H1 (cell line): Measurements from ENCODE around the gene LRCH1. TPM values are rescaled to one million over a fixed set of nuclear protein-coding genes. Genes with fewer than 3 reads are reported as not detected.
A peak's percentile ranks its signal among the peaks of the same experiment; 100 is the strongest.

Experiments used
- CTCF ChIA-PET: fragments of 300-600 bp; sonication (Branson Sonifier 250); formaldehyde crosslinking; loops from one replicate; lab custom pipeline; 2021; ENCODE audit not compliant: partially characterized antibody; lab: Charles Lee
- POLR2A ChIA-PET: fragments of 300-600 bp; sonication (Branson Sonifier 250); formaldehyde crosslinking; loops from one replicate; lab custom pipeline; 2021; ENCODE audit warnings: inconsistent platforms; ENCODE audit not compliant: partially characterized antibody; lab: Charles Lee
- DNase-seq, 2 experiments: peaks; one replicate each; pipeline versions ENCODE4 v3.0.0 to v3.0.0-alpha.2; 2010 to 2022; ENCODE audit warnings: low spot score in 2 of 2, low read depth in 1 of 2, mixed read lengths in 1 of 2
- FAIRE-seq: peaks from 2 replicates; lab custom pipeline; 2011; peaks lifted over from hg19 to GRCh38; lab: Jason Lieb, UNC
- H2AFZ ChIP-seq: 2 replicates; pipeline ENCODE4 v1.8.1; 2012; ENCODE audit warnings: low read length, inconsistent platforms
- H2AK5ac ChIP-seq: 2 replicates; pipeline ENCODE4 v1.6.1; 2013; ENCODE audit warnings: low read depth, low read length
- H2BK120ac ChIP-seq: replicated peaks from 2 replicates; pipeline ENCODE3; 2013; ENCODE audit warnings: low read depth, low read length, inconsistent platforms
- H2BK12ac ChIP-seq: 2 replicates; pipeline ENCODE4 v1.6.1; 2013; ENCODE audit warnings: low read depth, low read length
- H2BK15ac ChIP-seq: 2 replicates; pipeline ENCODE4 v1.6.1; 2013; ENCODE audit warnings: low read length
- H2BK20ac ChIP-seq: 2 replicates; pipeline ENCODE4 v1.6.1; 2013; ENCODE audit warnings: low read length
- H2BK5ac ChIP-seq: 2 replicates; pipeline ENCODE4 v1.6.1; 2013; ENCODE audit warnings: low read depth, low read length
- H3K14ac ChIP-seq: 2 replicates; pipeline ENCODE4 v1.6.1; 2013; ENCODE audit warnings: inconsistent platforms; ENCODE audit not compliant: insufficient read length
- H3K18ac ChIP-seq: 2 replicates; pipeline ENCODE4 v1.6.1; 2013; ENCODE audit warnings: low read length; ENCODE audit errors: extremely low read depth
- H3K23ac ChIP-seq: 2 replicates; pipeline ENCODE4 v1.6.1; 2013; ENCODE audit warnings: inconsistent platforms; ENCODE audit not compliant: insufficient read length
- H3K23me2 ChIP-seq: 2 replicates; pipeline ENCODE4 v1.6.1; 2013; ENCODE audit warnings: low read depth, low read length
- H3K27ac ChIP-seq: 2 replicates; pipeline ENCODE4 v1.6.1; 2011; ENCODE audit warnings: low read depth, low read length, inconsistent platforms
- H3K27me3 ChIP-seq, 4 experiments: replicated peaks in 1 of 4; 1 replicate in 1 of 4; 2 replicates in 3 of 4; pipeline versions ENCODE4 v1.6.1 to v1.8.1; 2011 to 2013; ENCODE audit warnings: low read length in 3 of 4, mild to moderate bottlenecking in 3 of 4, inconsistent platforms in 2 of 4, mixed read lengths in 2 of 4, moderate library complexity in 1 of 4; ENCODE audit not compliant: control insufficient read depth in 3 of 4, insufficient read depth in 3 of 4; ENCODE audit errors: extremely low read depth in 1 of 4
- H3K36me3 ChIP-seq, 4 experiments: 2 replicates each; pipeline versions ENCODE4 v1.6.1 to v1.8.1; 2011 to 2013; ENCODE audit warnings: mild to moderate bottlenecking in 4 of 4, low read length in 3 of 4, moderate library complexity in 2 of 4, control low read depth in 1 of 4, inconsistent platforms in 1 of 4; ENCODE audit not compliant: insufficient read depth in 4 of 4, control insufficient read depth in 2 of 4
- H3K4ac ChIP-seq: replicated peaks from 2 replicates; pipeline ENCODE3; 2013; ENCODE audit warnings: low read length, low read depth, mixed read lengths, inconsistent platforms; ENCODE audit not compliant: insufficient read length
- H3K4me1 ChIP-seq, 4 experiments: replicated peaks in 1 of 4; 1 replicate in 1 of 4; 2 replicates in 3 of 4; pipeline versions ENCODE4 v1.6.1 to v1.8.1; 2011 to 2013; ENCODE audit warnings: low read length in 3 of 4, inconsistent platforms in 2 of 4, mixed read lengths in 1 of 4; ENCODE audit not compliant: insufficient read depth in 4 of 4, control insufficient read depth in 3 of 4
- H3K4me2 ChIP-seq, 2 experiments: 2 replicates each; pipeline versions ENCODE4 v1.6.1 to v1.8.1; 2011 to 2013; ENCODE audit warnings: low read depth in 2 of 2, low read length in 2 of 2, control low read depth in 1 of 2, inconsistent platforms in 1 of 2, mild to moderate bottlenecking in 1 of 2; ENCODE audit not compliant: insufficient read depth in 1 of 2
- H3K4me3 ChIP-seq, 4 experiments: fragments of 200-600, 300-600 bp in 1 of 4; sonication (generic), shearing (Covaris generic), sonication (Bioruptor Twin) in 1 of 4; 2 replicates each; pipeline versions ENCODE4 v1.5.1 to v1.8.1; 2011 to 2016; ENCODE audit warnings: low read length in 4 of 4, low read depth in 3 of 4, control low read depth in 2 of 4, inconsistent platforms in 2 of 4, mild to moderate bottlenecking in 2 of 4, mixed read lengths in 1 of 4, moderate library complexity in 1 of 4; ENCODE audit not compliant: insufficient read depth in 2 of 4; ENCODE audit errors: extremely low read depth in 1 of 4
- H3K56ac ChIP-seq: replicated peaks from 2 replicates; pipeline ENCODE3; 2013; ENCODE audit warnings: low read depth, mild to moderate bottlenecking, mixed read lengths, low read length, inconsistent platforms; ENCODE audit not compliant: insufficient read length
- H3K79me1 ChIP-seq: 2 replicates; pipeline ENCODE4 v1.6.1; 2013; ENCODE audit warnings: low read depth, low read length, control low read depth
- H3K79me2 ChIP-seq, 2 experiments: 2 replicates each; pipeline versions ENCODE4 v1.6.1 to v1.8.1; 2012 to 2013; ENCODE audit warnings: low read length in 2 of 2, mild to moderate bottlenecking in 2 of 2, inconsistent platforms in 1 of 2; ENCODE audit not compliant: insufficient read depth in 2 of 2, control insufficient read depth in 1 of 2
- H3K9ac ChIP-seq, 4 experiments: replicated peaks in 1 of 4; 1 replicate in 1 of 4; 2 replicates in 3 of 4; pipeline versions ENCODE4 v1.6.1 to v1.8.1; 2011 to 2013; ENCODE audit warnings: low read depth in 3 of 4, low read length in 3 of 4, control low read depth in 2 of 4, mild to moderate bottlenecking in 2 of 4, moderate library complexity in 2 of 4, inconsistent platforms in 1 of 4; ENCODE audit errors: extremely low read depth in 1 of 4
- H3K9me3 ChIP-seq, 2 experiments: 2 replicates each; pipeline versions ENCODE4 v1.6.1 to v1.8.1; 2012 to 2013; ENCODE audit warnings: mild to moderate bottlenecking in 2 of 2, moderate library complexity in 2 of 2, control low read depth in 1 of 2, inconsistent platforms in 1 of 2, low read depth in 1 of 2, low read length in 1 of 2, mixed read lengths in 1 of 2; ENCODE audit not compliant: insufficient read depth in 2 of 2
- H4K20me1 ChIP-seq, 2 experiments: replicated peaks in 1 of 2; 2 replicates each; pipeline versions ENCODE3 to v1.8.1; 2011 to 2013; ENCODE audit warnings: inconsistent platforms in 2 of 2, low read length in 2 of 2, mild to moderate bottlenecking in 1 of 2; ENCODE audit not compliant: insufficient read depth in 2 of 2, control insufficient read depth in 1 of 2
- H4K5ac ChIP-seq: 2 replicates; pipeline ENCODE4 v1.6.1; 2013; ENCODE audit warnings: low read length, low read depth, mixed read lengths, inconsistent platforms; ENCODE audit not compliant: insufficient read length
- H4K8ac ChIP-seq: 2 replicates; pipeline ENCODE4 v1.8.0; 2013; ENCODE audit warnings: mild to moderate bottlenecking, moderate library complexity, low read length, inconsistent platforms; ENCODE audit not compliant: insufficient read depth; ENCODE audit errors: extremely low read depth
- H4K91ac ChIP-seq: replicated peaks from 2 replicates; pipeline ENCODE3; 2013; ENCODE audit warnings: low read length, mixed read lengths, inconsistent platforms; ENCODE audit not compliant: insufficient read length
- BRCA1 ChIP-seq: IDR thresholded peaks from 2 replicates; pipeline ENCODE4 v1.6.1; 2012; ENCODE audit warnings: low read depth, low read length, improper control_type of control experiment
- CTBP2 ChIP-seq: IDR thresholded peaks from 2 replicates; pipeline ENCODE4 v1.7.0; 2011; ENCODE audit warnings: borderline replicate concordance, mild to moderate bottlenecking, moderate library complexity, mixed read lengths, low read length; ENCODE audit not compliant: insufficient read depth, insufficient read length
- POLR2A ChIP-seq, 2 experiments: IDR thresholded peaks; 1 replicate in 1 of 2; 2 replicates in 1 of 2; pipeline ENCODE4 v1.6.1; 2011; ENCODE audit warnings: low read depth in 2 of 2, low read length in 2 of 2, mild to moderate bottlenecking in 2 of 2; ENCODE audit errors: control extremely low read depth in 1 of 2
- RXRA ChIP-seq: IDR thresholded peaks from 2 replicates; pipeline ENCODE4 v1.6.1; 2011; ENCODE audit warnings: low read depth, mild to moderate bottlenecking, low read length, moderate library complexity; ENCODE audit not compliant: insufficient read depth
- WGBS, 2 experiments: shearing (Covaris generic) in 1 of 2; methylation state at CpG; one replicate each; pipeline versions ENCODE4 v1.1.6 to v1.1.7; 2013 to 2015; ENCODE audit warnings: low lambda C conversion rate in 2 of 2, mixed read lengths in 2 of 2, inconsistent platforms in 1 of 2, low coverage in 1 of 2, missing lambda C conversion rate in 1 of 2; ENCODE audit not compliant: insufficient replicate concordance in 2 of 2, insufficient coverage in 1 of 2, insufficient read length in 1 of 2; ENCODE audit errors: extremely low coverage in 1 of 2, missing lambda C conversion rate in 1 of 2; 5-methylcytosine and 5-hydroxymethylcytosine counted together
- polyA plus RNA-seq, 7 experiments: library from polyadenylated mRNA; depleted of rRNA in 3 of 7; stranded (reverse) in 5 of 7; unstranded in 2 of 7; fragments of >200 nt in 5 of 7; fragments of 200-250 nt in 2 of 7; gene quantifications; 1 replicate in 5 of 7; 2 replicates in 1 of 7; 4 replicates in 1 of 7; pipeline versions ENCODE4 v1.2.1 to v1.2.3, GENCODE V29; 2011 to 2013; ENCODE audit warnings: missing spikeins in 2 of 7, mixed read lengths in 2 of 7
- total RNA-seq: library from RNA; stranded (reverse); fragmentation: NEBNext Ultra II Directional; extraction: Animal tissue kit (Norgen Biotek cat#: 25700); gene quantifications from 2 replicates; pipeline ENCODE4 v1.2.1, GENCODE V29; 2021
- TF ChIP-seq, protein P1 (sequence below): IDR thresholded peaks from 2 replicates; pipeline ENCODE4 v1.6.1; 2012; ENCODE audit warnings: inconsistent platforms

The LRCH1 gene
- total and polyA plus RNA-seq, 2 of the 8 experiments (the other 6 are each of a cell fraction or from before 2014, with no cell fraction given): 3.0 to 10.1 TPM

DNA sequence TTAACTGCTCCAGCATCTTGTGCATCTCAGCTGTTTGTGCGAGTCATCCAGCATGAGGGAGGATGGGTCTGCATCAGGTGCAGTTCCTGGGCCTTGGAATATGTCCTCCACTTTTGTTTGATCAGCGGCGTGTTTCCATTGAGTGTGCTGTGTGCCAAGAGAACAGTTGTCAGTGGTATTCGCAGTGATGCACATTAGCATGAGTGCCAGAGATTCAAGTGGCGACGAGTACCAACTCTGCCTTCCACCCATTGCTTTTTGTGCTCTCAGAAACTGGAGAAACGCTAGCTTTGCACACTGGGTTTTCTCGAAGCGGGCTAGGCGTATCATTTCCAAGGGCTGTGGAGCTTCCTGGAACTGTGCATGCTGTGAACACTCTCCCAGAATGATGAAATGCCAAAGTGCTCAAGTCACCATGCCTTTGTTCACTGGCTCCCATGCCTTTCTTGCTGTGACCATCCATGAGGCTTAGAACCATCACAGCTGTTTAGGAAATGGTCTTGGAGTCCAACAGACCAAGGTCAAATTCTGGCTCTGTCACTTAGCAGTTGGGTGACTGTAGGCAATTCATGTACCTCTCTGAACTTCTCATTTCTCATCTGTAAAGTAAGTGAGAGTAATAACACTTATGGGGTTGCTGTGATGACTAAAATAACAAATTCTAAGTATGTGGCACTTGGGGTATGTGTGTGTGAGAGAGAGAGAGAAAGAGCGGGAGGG, 18.4 kb downstream of the LRCH1 start:
- Histone ChIP-seq H3K79me2 (peaks cover 0 to 31% of the 10 kb centered on the region in 2 experiments; a peak in 2 of 4 replicates), H2BK12ac (no peak overlapping the region), H3K4me3 (no peak overlapping the region), H2AFZ (no peak overlapping the region), H3K14ac (no peak overlapping the region), H3K9me3 (no peaks in the 10 kb centered on the region), H2BK120ac (no peak overlapping the region), H2BK5ac (no peak overlapping the region), H3K23ac (no peak overlapping the region), H4K91ac (no peak overlapping the region), H3K79me1 (peaks cover 6% of the 10 kb centered on the region; the same call in 1 of the 2 replicates), H3K4me2 (no peak overlapping the region), H2BK20ac (no peak overlapping the region), H3K36me3 (no peaks in the 10 kb centered on the region), H4K20me1 (peaks cover 2 to 9% of the 10 kb centered on the region in 2 experiments), H3K4me1 (peaks cover 0 to 2% (median 0%) of the 10 kb centered on the region in 4 experiments; a peak in 3 of 7 replicates), H4K8ac (peak overlapping the region; percentile 62; the same call in 1 of the 2 replicates), H3K4ac (no peak overlapping the region), H3K27ac (no peak overlapping the region), H3K23me2 (no peaks in the 10 kb centered on the region; the same call in 1 of the 2 replicates), H3K18ac (no peak overlapping the region), H2BK15ac (no peak overlapping the region), H3K56ac (no peak overlapping the region), H2AK5ac (no peak overlapping the region), H4K5ac (no peak overlapping the region), H3K27me3 (no peaks in the 10 kb centered on the region), H3K9ac (no peak overlapping the region)
- FAIRE-seq: no peak
- CTCF ChIA-PET: interaction anchor here (0.8 to 1.1 kb wide), 2 partner anchors 10 to 14 kb away, joined by 3 read pairs; no protein-coding TSS in a partner anchor
- TF ChIP-seq BRCA1 (no peak), RXRA (no peak), CTBP2 (no peak), POLR2A (IDR thresholded peaks at IDR 0.05; ENCODE audit: control extremely low read depth in 1 of 2, low read depth in 2 of 2, low read length in 2 of 2) (no peak)
- TF ChIP-seq, protein P1, sequence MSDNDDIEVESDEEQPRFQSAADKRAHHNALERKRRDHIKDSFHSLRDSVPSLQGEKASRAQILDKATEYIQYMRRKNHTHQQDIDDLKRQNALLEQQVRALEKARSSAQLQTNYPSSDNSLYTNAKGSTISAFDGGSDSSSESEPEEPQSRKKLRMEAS: no peak
- DNase-seq: no peak
- 88% methylated on average over 11 of the region's 11 CpGs; no CpG with 5 or more reads in 1 of the 2 experiments for WGBS, 2 experiments
- POLR2A ChIA-PET: interaction anchor here (1.2 kb wide), 1 partner anchor 42 kb away, joined by 3 read pairs; no protein-coding TSS in a partner anchor
